ENCODE results near the gene LINC00305. TPM values are rescaled to one million over a fixed set of nuclear protein-coding genes. Genes with fewer than 3 reads are reported as not detected.

Gene LINC00305
- polyA plus RNA-seq, 1 donor from 2014 or later: not detected

DNA sequence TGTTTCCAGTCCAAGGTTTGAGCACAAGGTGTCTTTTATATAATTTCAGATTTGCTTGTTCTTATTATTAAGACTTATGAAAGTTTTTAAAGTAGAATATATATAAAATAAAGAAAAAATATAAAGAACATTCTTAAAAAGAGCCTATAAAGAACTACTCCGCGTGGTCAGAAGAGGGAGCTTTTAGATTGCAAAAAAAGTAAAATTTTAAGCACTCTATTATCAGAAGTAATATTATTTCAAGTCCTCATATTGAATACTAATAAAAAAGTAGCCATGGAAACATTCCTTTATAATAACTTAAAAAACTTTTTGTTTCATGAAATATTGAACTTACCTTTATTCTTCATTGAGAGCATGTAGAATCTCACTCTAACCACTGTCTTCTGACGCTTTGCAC lies 51.4 kb downstream of the LINC00305 start:
- Histone ChIP-seq H3K4me3 (ENCODE audit: low read length) (no peak overlapping the region), H3K79me2 (replicated peaks; ENCODE audit: insufficient read depth, low read length) (no peaks in the 10 kb centered on the region), H3K36me3 (ENCODE audit: insufficient read depth, low read length) (no peaks in the 10 kb centered on the region), H3K4me2 (ENCODE audit: low read length) (no peak overlapping the region), H3K27ac (ENCODE audit: low read length) (no peak overlapping the region), H2AFZ (ENCODE audit: low read depth, low read length) (no peak overlapping the region), H3F3A (ENCODE audit: insufficient read depth, low read length, poor library complexity, severe bottlenecking) (no peaks in the 10 kb centered on the region), H3K27me3 (ENCODE audit: insufficient read depth, low read depth, low read length) (no peaks in the 10 kb centered on the region), H3K9me3 (ENCODE audit: low read length) (no peaks in the 10 kb centered on the region), H3K9me2 (ENCODE audit: insufficient read depth, low read length) (no peaks in the 10 kb centered on the region), H3K9ac (ENCODE audit: low read length) (no peak overlapping the region), H4K20me1 (ENCODE audit: insufficient read depth) (no peaks in the 10 kb centered on the region)
- TF ChIP-seq POLR2AphosphoS5 (IDR thresholded peaks at IDR 0.05) (no peak), RAD21 (conservative IDR thresholded peaks at IDR 0.05) (peak; percentile 73), TAF1 (IDR thresholded peaks at IDR 0.05; ENCODE audit: low read depth) (no peak), EZH2 (IDR thresholded peaks at IDR 0.05; ENCODE audit: borderline replicate concordance, insufficient read depth, low read length, poor library complexity, severe bottlenecking) (no peak), SMC3 (conservative IDR thresholded peaks at IDR 0.05; ENCODE audit: poor library complexity) (peak; percentile 74)
- TF ChIP-seq, protein P1, sequence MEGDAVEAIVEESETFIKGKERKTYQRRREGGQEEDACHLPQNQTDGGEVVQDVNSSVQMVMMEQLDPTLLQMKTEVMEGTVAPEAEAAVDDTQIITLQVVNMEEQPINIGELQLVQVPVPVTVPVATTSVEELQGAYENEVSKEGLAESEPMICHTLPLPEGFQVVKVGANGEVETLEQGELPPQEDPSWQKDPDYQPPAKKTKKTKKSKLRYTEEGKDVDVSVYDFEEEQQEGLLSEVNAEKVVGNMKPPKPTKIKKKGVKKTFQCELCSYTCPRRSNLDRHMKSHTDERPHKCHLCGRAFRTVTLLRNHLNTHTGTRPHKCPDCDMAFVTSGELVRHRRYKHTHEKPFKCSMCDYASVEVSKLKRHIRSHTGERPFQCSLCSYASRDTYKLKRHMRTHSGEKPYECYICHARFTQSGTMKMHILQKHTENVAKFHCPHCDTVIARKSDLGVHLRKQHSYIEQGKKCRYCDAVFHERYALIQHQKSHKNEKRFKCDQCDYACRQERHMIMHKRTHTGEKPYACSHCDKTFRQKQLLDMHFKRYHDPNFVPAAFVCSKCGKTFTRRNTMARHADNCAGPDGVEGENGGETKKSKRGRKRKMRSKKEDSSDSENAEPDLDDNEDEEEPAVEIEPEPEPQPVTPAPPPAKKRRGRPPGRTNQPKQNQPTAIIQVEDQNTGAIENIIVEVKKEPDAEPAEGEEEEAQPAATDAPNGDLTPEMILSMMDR (IDR thresholded peaks at IDR 0.05; ENCODE audit: poor library complexity, severe bottlenecking): peak; percentile 58

DNA sequence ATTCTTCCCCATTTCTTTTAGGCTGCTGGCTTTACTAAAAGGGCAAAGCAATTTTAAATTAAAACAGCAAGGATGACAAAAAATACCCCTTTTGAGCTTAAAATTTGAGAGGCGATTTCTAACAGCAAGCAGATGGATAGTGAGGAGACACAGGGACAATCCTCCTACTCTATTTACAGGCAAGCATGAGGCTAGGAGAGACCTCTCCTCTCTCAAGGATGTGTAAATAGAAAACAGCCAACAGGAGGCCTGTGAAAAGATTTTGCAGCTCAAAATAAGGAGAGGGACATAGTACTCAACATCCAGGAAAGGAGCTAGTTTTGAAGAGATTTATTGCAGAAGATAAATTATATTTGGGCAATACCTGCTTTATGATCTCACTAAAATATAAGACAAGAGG lies 53.8 kb downstream of the LINC00305 start:
- H3K4me2 ChIP-seq (ENCODE audit: low read length): no peak overlapping the region
- TF ChIP-seq POLR2AphosphoS5 (IDR thresholded peaks at IDR 0.05) (no peak), EZH2 (IDR thresholded peaks at IDR 0.05; ENCODE audit: borderline replicate concordance, insufficient read depth, low read length, poor library complexity, severe bottlenecking) (no peak), EP300 (conservative IDR thresholded peaks at IDR 0.05; ENCODE audit: poor library complexity, severe bottlenecking) (no peak), TAF1 (IDR thresholded peaks at IDR 0.05; ENCODE audit: low read depth) (no peak), SMC3 (conservative IDR thresholded peaks at IDR 0.05; ENCODE audit: poor library complexity) (no peak), MXI1 (conservative IDR thresholded peaks at IDR 0.05; ENCODE audit: poor library complexity, severe bottlenecking) (no peak), RAD21 (conservative IDR thresholded peaks at IDR 0.05) (no peak)
- TF ChIP-seq, protein P1 (IDR thresholded peaks at IDR 0.05; ENCODE audit: poor library complexity, severe bottlenecking): no peak
- TF ChIP-seq, protein P2, sequence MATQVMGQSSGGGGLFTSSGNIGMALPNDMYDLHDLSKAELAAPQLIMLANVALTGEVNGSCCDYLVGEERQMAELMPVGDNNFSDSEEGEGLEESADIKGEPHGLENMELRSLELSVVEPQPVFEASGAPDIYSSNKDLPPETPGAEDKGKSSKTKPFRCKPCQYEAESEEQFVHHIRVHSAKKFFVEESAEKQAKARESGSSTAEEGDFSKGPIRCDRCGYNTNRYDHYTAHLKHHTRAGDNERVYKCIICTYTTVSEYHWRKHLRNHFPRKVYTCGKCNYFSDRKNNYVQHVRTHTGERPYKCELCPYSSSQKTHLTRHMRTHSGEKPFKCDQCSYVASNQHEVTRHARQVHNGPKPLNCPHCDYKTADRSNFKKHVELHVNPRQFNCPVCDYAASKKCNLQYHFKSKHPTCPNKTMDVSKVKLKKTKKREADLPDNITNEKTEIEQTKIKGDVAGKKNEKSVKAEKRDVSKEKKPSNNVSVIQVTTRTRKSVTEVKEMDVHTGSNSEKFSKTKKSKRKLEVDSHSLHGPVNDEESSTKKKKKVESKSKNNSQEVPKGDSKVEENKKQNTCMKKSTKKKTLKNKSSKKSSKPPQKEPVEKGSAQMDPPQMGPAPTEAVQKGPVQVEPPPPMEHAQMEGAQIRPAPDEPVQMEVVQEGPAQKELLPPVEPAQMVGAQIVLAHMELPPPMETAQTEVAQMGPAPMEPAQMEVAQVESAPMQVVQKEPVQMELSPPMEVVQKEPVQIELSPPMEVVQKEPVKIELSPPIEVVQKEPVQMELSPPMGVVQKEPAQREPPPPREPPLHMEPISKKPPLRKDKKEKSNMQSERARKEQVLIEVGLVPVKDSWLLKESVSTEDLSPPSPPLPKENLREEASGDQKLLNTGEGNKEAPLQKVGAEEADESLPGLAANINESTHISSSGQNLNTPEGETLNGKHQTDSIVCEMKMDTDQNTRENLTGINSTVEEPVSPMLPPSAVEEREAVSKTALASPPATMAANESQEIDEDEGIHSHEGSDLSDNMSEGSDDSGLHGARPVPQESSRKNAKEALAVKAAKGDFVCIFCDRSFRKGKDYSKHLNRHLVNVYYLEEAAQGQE (IDR thresholded peaks at IDR 0.05; ENCODE audit: borderline replicate concordance): no peak
- no peaks in the 10 kb centered on the region for H3K79me2 ChIP-seq (replicated peaks; ENCODE audit: insufficient read depth, low read length)
- no peaks in the 10 kb centered on the region for H3F3A ChIP-seq (ENCODE audit: insufficient read depth, low read length, poor library complexity, severe bottlenecking)
- no peak overlapping the region for H3K27ac ChIP-seq (ENCODE audit: low read length)
- H2AFZ ChIP-seq (ENCODE audit: low read depth, low read length): no peak overlapping the region
- no peaks in the 10 kb centered on the region for H3K9me3 ChIP-seq (ENCODE audit: low read length)
- H3K9me2 ChIP-seq (ENCODE audit: insufficient read depth, low read length): no peaks in the 10 kb centered on the region
- no peaks in the 10 kb centered on the region for H4K20me1 ChIP-seq (ENCODE audit: insufficient read depth)
- H3K4me3 ChIP-seq (ENCODE audit: low read length): no peak overlapping the region
- H3K36me3 ChIP-seq (ENCODE audit: insufficient read depth, low read length): no peaks in the 10 kb centered on the region
- H3K27me3 ChIP-seq (ENCODE audit: insufficient read depth, low read depth, low read length): no peaks in the 10 kb centered on the region
- no peak overlapping the region for H3K9ac ChIP-seq (ENCODE audit: low read length)
